HG03565 (cell line): ENCODE results near the gene KANSL3.
"Not testable (repeated sequence)": the region's sequence is repeated elsewhere in the genome, so short reads cannot be mapped to it uniquely, and the experiment has no call there.

Experiments
- ATAC-seq: cut with Tn5 transposase; IDR thresholded peaks from one replicate; pipeline ENCODE4 v1.9.1; 2021; ENCODE audit warnings: mild to moderate bottlenecking, moderate library complexity; ENCODE audit not compliant: unreplicated experiment

KANSL3 gene

DNA sequence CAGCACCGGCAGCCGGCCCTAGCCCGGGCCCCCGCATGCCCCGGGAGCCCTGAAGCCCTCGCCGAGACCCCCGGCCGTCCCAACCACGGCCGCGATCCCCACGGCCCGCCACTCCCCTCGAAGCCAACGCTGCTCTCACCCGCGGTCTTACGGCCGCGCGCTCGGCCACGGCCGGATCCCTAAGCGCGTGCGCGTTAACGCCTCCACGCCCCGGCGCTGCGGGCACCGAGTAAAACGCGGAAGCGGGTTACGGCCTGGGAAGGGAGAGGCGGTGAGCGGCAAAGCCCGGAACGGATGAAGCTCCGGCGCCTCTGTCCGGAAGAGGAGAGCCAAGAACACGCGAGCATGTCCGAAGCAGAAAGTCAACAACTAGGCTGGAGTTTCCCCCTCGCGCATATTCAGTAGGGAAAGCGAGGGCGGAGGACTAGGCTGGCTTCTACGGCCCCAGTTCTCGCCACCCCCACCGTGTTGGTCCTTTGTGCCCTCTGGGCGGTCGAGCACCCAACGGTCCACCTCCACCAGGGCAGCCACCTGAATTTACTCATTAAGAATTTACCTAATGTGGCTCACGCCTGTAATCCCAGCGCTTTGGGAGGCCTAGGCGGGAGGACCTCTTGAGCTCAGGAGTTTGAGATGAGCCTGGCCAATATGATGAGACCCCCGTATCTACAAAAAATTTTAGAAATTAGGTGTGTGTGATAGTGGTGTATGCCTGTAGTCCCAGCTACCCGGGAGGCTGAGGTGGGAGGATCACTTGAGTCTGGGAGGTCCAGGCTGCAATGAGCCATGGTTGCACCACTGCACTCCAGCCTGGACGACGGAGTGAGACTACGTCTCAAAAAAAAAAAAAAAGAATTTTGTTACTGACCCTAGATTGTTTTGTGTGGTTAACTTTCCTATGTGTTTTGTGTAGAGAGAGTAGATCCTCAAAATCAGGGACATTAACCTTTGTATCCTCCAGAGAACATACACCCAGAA, at the start of gene KANSL3:
Gene KANSL3, minus strand, starts transcription at position 169 of the 978 bp plus-strand sequence. CDS start 1,177 bp downstream, outside the sequence.
- ATAC-seq: peak; percentile 68

GRCh38 chr2:96687266-96687665, 49.2 kb upstream of the KANSL3 start:
- no peak for ATAC-seq

DNA sequence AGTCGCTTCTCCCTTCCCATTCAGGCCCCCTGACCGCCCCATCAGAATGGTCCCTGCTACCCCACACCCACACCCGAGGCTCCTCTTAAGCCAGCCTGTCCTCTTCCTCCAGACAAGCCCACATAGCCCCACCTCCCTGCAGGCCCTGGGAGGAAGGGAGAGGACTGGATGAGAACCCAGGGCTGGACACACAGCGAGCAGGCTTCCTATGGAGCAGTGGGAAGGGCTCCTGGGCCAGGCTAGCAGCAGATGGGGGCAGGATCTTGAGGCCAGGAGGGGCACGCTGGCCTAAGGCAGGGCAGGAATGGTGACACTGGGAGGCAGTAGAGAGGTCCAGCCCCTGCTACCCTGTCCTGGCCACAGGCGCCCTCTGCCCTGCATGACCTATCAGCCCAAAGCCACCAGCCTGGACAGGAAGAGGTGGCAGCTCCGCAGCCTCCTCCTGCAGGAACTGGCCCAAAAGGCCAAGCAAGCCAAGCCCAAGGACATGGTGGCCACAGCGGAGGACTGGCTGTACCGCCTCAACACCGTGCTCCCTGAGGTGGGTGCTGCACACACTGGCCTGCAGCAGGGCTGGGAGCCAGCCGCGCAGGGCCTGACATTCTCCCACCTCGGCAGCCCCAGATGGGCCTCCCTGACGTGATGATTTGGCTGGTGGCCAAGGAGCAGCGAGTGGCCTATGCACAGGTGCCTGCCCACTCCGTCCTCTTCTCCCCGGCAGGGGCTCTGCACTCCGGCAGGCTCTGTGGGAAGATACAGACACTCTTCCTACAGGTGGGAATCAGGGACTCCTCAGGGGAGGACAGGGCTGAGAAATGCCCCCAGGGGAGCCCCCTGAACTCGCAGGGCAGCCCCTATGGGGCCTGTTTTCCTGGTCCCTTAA, 47.7 kb upstream of the KANSL3 start:
- no peak for ATAC-seq

GRCh38 chr2:96684883-96685576, 46.9 kb upstream of the KANSL3 start:
- no peak for ATAC-seq

DNA sequence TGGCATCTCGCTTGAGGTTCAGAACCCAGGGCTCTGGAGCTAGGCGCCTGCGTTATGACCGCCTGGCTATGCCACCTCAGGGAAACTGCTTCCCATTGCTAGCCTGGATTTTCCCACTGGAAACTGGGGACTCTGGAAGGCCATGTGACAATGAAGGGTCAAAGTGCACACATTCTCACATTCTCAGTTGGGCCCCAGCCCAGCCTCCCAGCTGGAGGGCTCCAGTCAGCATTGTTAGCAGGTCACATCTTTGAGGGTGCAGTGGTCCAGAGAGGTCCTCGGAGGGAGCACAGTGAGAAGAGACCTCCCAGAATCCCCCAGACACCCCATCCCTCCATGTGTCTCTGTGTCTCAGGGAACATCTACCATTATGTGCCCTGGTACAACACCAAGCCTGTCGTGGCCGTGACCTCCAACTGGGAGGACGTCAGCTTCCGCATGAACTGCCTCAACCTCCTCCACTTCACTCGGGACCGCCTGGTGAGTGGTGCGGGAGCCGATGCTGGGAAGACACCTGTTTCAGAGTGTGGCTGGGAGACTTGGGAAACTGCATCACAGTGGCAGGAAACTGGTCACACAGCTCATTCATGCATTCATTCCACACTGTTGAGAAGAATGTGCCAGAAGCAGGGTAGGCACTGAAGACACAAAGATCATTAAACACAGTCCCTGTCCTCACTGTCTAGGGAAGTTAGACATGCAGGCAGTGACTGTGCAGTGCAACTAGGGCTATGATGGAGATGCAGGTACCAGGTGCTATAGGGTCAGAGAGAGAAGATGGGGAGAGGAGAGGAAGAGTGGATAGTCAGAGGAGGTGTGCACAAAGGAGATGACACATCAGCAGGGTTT, 46.1 kb upstream of the KANSL3 start:
- ATAC-seq: no peak

DNA sequence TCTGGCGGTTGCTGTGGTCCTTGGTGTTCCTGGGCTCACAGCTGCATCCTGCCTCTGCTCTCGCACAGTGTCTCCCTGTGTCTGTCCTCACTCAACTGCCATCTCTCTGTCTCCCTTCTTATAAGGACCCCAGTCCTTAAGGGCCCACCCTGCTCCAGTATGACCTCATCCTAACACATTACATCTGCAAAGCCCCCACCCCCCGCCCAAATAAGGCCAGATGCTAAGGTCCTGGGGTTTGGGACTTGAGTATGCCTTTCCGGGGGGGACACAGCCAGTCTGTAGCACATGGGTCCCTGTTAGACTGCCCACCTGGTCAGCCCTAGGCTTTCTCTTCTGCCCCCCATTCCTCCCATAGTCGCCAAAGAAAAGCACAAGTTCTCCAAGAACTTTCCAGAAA, 45.2 kb upstream of the KANSL3 start:
- ATAC-seq: no peak

GRCh38 chr2:96681540-96681939, 43.4 kb upstream of the KANSL3 start:
- ATAC-seq: no peak

DNA sequence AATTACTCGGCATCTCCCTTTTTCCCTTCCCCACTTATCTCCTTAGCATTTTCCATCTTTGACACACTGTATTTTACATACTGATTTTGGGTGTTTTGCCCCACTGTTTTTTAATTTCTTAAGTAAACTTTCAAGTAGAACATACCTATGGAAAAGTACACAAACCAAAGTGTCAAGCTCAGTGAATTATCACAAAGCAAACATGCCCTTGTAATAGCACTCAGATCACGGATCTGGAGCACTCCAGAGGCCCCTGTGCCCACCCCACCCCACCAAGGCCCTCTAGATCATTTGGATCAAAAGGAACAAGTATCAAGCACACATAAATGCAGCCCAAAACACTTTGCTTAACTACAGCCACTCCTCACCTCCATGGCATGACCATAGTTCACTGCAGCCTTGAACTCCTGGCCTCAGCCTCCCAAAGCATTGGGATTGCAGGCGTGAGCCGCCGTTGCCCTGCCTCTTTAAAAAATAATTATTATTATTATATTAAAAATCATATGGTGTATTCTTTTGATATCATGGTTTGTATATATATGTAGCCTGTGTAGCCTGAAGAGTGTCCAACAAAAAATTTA, 42.5 kb upstream of the KANSL3 start:
- no peak for ATAC-seq

GRCh38 chr2:96679848-96680247, 41.7 kb upstream of the KANSL3 start:
- ATAC-seq: no peak

- no peak for ATAC-seq
Observed at GRCh38 chr2:96669539-96670215, 31.6 kb upstream of the KANSL3 start.

DNA sequence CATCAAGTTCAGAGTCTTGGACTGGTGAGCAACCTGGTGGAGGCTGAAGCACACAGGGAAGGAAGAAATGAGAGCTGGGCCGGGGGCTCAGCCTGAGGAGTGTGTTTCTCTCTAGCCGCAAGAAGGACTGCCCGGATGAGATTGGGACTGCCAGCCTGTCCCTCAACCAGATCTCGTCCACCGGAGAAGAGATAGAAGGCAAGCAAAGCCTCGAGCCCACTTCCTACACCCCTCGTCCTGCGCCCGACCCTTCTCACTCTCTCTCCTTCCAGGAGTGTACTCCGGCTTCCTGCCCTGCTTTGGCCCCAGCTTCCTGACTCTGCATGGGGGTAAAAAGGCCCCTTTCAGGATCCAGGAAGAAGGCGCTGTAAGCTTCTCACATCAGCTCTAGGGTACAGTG, 30.7 kb upstream of the KANSL3 start:
- no peak for ATAC-seq

GRCh38 chr2:96665717-96666116, 27.6 kb upstream of the KANSL3 start:
- not testable (repeated sequence) for ATAC-seq

- no peak for ATAC-seq
Observed at GRCh38 chr2:96665083-96665569, 27.0 kb upstream of the KANSL3 start.

- ATAC-seq: no peak
Observed at GRCh38 chr2:96664366-96664925, 26.3 kb upstream of the KANSL3 start.

DNA sequence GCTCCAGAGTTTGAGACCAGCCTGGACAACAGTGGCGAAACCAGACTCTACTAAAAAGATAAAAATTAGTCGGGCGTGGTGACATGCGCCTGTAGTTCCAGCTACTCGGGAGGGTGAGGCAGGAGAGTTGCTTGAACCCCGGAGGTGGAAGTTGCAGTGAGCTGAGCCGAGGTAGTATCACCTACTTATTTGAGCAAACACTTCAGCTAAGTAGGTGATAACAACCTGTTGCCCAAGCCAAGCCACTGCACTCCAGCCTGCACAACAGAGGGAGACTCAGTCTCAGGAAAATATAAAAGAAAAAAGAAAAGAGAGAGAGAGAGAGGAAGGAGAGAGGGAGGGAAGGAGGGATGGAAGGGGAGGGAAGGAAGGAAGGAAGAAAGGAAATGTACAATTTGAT, 25.7 kb upstream of the KANSL3 start:
- no peak for ATAC-seq

DNA sequence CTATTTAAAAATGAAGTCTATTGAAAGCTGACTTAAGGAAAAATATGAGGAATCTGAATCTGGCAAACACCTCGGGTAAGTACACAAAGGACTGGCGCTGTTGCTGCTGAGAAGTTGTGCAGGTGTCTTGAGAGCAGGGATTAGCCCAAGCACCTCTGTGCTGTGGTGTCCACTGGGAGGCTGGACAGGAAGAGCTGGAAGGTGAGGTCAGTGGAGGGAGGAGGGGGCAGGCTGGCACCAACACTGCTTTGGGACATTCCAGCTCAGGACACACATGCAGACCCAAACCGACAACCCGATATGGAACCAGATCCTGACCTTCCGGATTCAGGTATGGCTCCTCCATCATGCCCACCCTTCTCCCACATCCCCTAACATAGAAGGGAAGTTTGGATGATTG, 25.1 kb upstream of the KANSL3 start:
- no peak for ATAC-seq

GRCh38 chr2:96662360-96662759, 24.2 kb upstream of the KANSL3 start:
- no peak for ATAC-seq

DNA sequence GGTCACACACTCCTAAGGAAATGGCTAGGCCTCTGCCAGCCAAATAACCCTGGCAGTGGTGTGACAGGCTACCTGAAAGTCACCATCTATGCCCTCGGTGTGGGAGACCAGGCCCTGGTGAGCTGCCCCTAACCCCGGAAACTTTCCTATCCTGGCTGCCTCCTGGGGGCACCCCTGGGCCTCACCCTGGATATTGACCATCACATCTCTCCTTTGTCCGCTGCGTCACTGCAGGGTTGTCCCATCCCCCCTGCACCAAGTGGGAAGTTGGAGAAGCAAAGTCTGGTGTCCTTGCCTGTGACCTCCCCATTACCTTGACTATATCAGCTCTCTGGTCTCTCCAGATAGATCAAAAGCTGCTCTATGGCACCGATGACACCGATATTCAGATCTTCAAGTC, 23.2 kb upstream of the KANSL3 start:
- no peak for ATAC-seq

GRCh38 chr2:96656540-96656939, 18.4 kb upstream of the KANSL3 start:
- no peak for ATAC-seq
